AG10803 (cell line): ENCODE data around the gene FOXP1.

Experiments used
- DNase-seq: peaks from one replicate; pipeline ENCODE4 v3.0.0; 2010; ENCODE audit warnings: low read depth
- H3K4me3 ChIP-seq: 2 replicates; pipeline ENCODE4 v1.5.1; 2011; ENCODE audit warnings: mild to moderate bottlenecking, low read length, control low read depth
- TF ChIP-seq, protein P1 (sequence below): conservative IDR thresholded peaks from 2 replicates; pipeline ENCODE4 v1.5.1; 2011; ENCODE audit warnings: mild to moderate bottlenecking, low read length, control low read depth, inconsistent platforms

FOXP1 gene

DNA sequence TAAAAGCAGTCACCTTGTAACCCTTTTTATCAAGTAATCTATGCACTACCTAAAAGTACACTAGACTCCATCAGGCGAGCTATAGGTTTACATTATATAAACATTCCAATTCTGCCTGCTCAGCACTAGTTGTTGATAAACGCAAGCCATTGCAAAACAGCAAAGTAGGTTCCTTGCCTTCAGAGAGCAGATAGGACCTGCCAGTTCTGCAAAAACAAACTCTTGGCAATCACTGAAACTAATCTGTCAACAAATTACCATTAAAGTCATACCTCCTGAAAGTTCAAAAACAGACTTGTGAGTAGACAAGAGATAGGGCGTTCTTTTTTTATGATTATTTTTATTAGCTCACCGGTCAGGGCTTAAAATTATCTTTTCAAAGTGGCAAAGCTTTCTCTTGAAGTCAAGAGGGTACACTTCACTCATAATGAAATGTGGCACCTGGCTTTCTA is 392.5 kb downstream of the FOXP1 start:
- DNase-seq, result no peak
- TF ChIP-seq, protein P1, sequence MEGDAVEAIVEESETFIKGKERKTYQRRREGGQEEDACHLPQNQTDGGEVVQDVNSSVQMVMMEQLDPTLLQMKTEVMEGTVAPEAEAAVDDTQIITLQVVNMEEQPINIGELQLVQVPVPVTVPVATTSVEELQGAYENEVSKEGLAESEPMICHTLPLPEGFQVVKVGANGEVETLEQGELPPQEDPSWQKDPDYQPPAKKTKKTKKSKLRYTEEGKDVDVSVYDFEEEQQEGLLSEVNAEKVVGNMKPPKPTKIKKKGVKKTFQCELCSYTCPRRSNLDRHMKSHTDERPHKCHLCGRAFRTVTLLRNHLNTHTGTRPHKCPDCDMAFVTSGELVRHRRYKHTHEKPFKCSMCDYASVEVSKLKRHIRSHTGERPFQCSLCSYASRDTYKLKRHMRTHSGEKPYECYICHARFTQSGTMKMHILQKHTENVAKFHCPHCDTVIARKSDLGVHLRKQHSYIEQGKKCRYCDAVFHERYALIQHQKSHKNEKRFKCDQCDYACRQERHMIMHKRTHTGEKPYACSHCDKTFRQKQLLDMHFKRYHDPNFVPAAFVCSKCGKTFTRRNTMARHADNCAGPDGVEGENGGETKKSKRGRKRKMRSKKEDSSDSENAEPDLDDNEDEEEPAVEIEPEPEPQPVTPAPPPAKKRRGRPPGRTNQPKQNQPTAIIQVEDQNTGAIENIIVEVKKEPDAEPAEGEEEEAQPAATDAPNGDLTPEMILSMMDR, result no peak
- H3K4me3 ChIP-seq, result no peak overlapping the region

DNA sequence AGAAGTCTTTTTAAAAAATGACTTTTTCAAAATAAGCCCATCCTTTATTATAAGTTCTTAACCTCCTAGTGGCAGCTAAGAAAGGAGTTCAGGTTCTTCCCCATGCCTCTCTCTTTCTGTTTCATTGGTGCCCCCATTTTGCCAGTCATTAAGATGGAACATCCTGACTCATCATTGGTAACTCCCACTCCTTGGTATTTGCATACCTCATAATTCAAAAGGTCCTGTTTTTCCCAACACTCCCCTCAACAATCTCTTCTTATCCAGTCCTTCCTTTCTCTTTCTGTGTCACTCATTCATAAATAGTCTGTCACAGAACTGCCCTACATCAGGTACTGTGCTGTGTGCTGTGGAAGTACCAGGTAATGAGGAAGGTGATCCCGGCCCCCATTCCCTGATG is 394.0 kb downstream of the FOXP1 start:
- DNase-seq, result no peak
- H3K4me3 ChIP-seq, result no peak overlapping the region
- TF ChIP-seq, protein P1, result no peak

- no peak overlapping the region for H3K4me3 ChIP-seq
- no peak for DNase-seq
- TF ChIP-seq, protein P1, result no peak
Measured at GRCh38 chr3:71187715-71188114, 395.8 kb downstream of the FOXP1 start.

- no peak for DNase-seq
- no peak overlapping the region for H3K4me3 ChIP-seq
Measured at GRCh38 chr3:71186801-71187200, 396.7 kb downstream of the FOXP1 start.

DNA sequence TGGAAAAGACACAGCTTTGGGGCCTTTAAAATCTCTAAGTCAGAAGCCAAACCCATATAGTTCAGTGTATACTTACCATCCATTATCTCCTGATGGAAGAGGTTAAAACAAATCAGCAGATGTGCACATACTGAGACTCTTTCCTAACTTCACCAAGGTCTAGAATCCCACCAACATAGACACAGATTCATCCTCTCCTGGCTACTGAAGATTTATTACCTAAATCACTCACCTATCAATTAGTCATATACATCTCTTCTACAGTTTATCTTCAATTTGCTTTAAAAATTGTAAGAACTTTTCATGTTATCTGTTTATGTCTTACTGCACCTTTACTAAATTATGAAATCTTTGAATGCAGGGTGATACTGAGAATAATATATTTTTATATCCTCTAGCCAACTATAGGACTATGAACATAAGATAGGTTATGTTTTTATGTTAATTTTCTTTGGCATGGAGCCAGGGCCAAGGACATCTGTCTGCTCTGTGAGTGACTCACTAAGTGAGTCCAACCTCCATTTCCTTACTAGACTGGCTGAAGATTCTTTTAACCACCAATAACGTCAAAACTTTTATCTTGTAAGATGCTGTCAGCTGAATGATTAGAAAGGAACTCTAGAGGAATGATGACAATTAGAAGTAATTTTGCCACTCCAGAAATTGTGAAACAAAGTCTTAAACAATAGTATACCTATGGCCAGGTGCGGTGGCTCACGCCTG is 397.6 kb downstream of the FOXP1 start:
- H3K4me3 ChIP-seq, result no peak overlapping the region
- no peak for DNase-seq
- TF ChIP-seq, protein P1, result no peak

More at GRCh38 chr3:71186801-71187200, 396.7 kb downstream of the FOXP1 start:
- TF ChIP-seq, protein P1, result no peak

DNA sequence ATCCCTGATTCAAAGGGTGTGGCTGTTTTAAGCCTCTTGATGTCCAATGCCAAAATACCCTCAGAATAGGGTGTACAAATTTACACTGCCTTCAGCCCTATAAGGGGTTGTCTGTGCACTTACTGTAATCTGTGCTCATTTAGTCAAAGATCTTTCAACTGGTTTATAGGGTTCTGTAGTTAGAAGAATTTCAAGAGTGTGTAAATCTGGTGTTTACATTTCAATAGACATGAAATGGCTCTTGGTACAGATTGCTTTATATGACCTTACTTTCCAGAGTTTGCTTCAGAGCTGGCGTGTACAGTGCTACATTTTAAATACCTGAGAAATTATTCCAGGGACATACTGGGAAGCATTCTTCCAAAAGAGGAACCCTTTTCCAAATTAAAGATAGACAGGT is 399.3 kb downstream of the FOXP1 start:
- no peak for DNase-seq
- no peak overlapping the region for H3K4me3 ChIP-seq
- TF ChIP-seq, protein P1, result no peak

GRCh38 chr3:71183549-71183948 is 400.0 kb downstream of the FOXP1 start:
- TF ChIP-seq, protein P1, result no peak
- H3K4me3 ChIP-seq, result no peak overlapping the region
- no peak for DNase-seq
